ENCODE measurements around the gene CLIC5. TPM values are rescaled to one million over a fixed set of nuclear protein-coding genes. Genes with fewer than 3 reads are reported as not detected.

The CLIC5 gene
- total and polyA plus RNA-seq, 2 donors (not counting 1 experiment from before 2014, with no cell fraction given), result 0.96 to 0.97 TPM

GRCh38 chr6:45923831-45924391, 91.7 kb downstream of the CLIC5 start:
- Histone ChIP-seq H3K4me1 (ENCODE audit: control insufficient read depth in 2 of 2, insufficient read depth in 2 of 2, low read length in 2 of 2) (no peaks in the 10 kb centered on the region), H4K20me1 (ENCODE audit: control insufficient read depth, insufficient read depth, low read length, poor library complexity, severe bottlenecking) (no peaks in the 10 kb centered on the region), H3K9ac (ENCODE audit: low read length) (no peak overlapping the region), H3K9me3 (ENCODE audit: control extremely low read depth in 1 of 3, control insufficient read depth in 2 of 3, insufficient read depth in 1 of 3, low read length in 2 of 3) (no peaks in the 10 kb centered on the region), H3K79me2 (ENCODE audit: control insufficient read depth, insufficient read depth, low read length) (no peaks in the 10 kb centered on the region), H3K36me3 (replicated peaks in 1 of 2; ENCODE audit: control extremely low read depth in 1 of 2, control insufficient read depth in 1 of 2, extremely low read depth in 1 of 2, insufficient read depth in 2 of 2, low read length in 1 of 2) (no peaks in the 10 kb centered on the region), H3K4me3 (ENCODE audit: control extremely low read depth in 1 of 5, extremely low read depth in 1 of 5, insufficient read depth in 1 of 5, low read depth in 2 of 5, low read length in 4 of 5) (no peak overlapping the region), H3K27ac (ENCODE audit: low read length in 2 of 2) (no peak overlapping the region), H2AFZ (ENCODE audit: insufficient read depth, low read depth, low read length, poor library complexity, severe bottlenecking) (no peak overlapping the region), H3K27me3 (replicated peaks in 1 of 4; ENCODE audit: control extremely low read depth in 1 of 4, control insufficient read depth in 3 of 4, insufficient read depth in 4 of 4, low read length in 3 of 4) (no peaks in the 10 kb centered on the region), H3K4me2 (replicated peaks; ENCODE audit: low read depth, low read length, poor library complexity, severe bottlenecking) (no peak overlapping the region)
- peaks cover 3% of the 10 kb centered on the region for H3K4me1 Mint-ChIP-seq
- peaks cover 9% of the 10 kb centered on the region for H3K27me3 Mint-ChIP-seq
- intact Hi-C loops (cut with micrococcal nuclease), result loop anchor here (5.0 kb wide), 2 partner anchors 212 to 837 kb away; no protein-coding TSS in a partner anchor
- no peak for TF ChIP-seq EZH2 (IDR thresholded peaks at IDR 0.05; ENCODE audit: borderline replicate concordance, insufficient read depth, low read depth, low read length, poor library complexity, severe bottlenecking)
- TF ChIP-seq, protein P1, sequence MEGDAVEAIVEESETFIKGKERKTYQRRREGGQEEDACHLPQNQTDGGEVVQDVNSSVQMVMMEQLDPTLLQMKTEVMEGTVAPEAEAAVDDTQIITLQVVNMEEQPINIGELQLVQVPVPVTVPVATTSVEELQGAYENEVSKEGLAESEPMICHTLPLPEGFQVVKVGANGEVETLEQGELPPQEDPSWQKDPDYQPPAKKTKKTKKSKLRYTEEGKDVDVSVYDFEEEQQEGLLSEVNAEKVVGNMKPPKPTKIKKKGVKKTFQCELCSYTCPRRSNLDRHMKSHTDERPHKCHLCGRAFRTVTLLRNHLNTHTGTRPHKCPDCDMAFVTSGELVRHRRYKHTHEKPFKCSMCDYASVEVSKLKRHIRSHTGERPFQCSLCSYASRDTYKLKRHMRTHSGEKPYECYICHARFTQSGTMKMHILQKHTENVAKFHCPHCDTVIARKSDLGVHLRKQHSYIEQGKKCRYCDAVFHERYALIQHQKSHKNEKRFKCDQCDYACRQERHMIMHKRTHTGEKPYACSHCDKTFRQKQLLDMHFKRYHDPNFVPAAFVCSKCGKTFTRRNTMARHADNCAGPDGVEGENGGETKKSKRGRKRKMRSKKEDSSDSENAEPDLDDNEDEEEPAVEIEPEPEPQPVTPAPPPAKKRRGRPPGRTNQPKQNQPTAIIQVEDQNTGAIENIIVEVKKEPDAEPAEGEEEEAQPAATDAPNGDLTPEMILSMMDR (IDR thresholded peaks at IDR 0.05), result no peak
- DNase-seq, result no peak
- no peak overlapping the region for H3K4me3 Mint-ChIP-seq
- no peaks in the 10 kb centered on the region for H3K9me3 Mint-ChIP-seq (ENCODE audit: insufficient read depth)
- no peak for ATAC-seq (ENCODE audit: low read depth)
- CTCF ChIA-PET, result interaction anchor here (0.6 to 12.4 kb wide), 10 partner anchors 8 to 1454 kb away, joined by 3 to 334 read pairs (median 8); no protein-coding TSS in a partner anchor
- POLR2A ChIA-PET, result no interaction called here
- no peak overlapping the region for H3K27ac Mint-ChIP-seq
- 83% methylated on average over 2 of the region's 5 CpGs for WGBS (ENCODE audit: insufficient coverage)

GRCh38 chr6:45922728-45923351, 92.8 kb downstream of the CLIC5 start:
- H3K27me3 Mint-ChIP-seq, result peaks cover 9% of the 10 kb centered on the region
- Histone ChIP-seq H3K79me2 (ENCODE audit: control insufficient read depth, insufficient read depth, low read length) (no peaks in the 10 kb centered on the region), H3K27me3 (replicated peaks in 1 of 4; ENCODE audit: control extremely low read depth in 1 of 4, control insufficient read depth in 3 of 4, insufficient read depth in 4 of 4, low read length in 3 of 4) (no peaks in the 10 kb centered on the region), H4K20me1 (ENCODE audit: control insufficient read depth, insufficient read depth, low read length, poor library complexity, severe bottlenecking) (no peaks in the 10 kb centered on the region), H3K9me3 (ENCODE audit: control extremely low read depth in 1 of 3, control insufficient read depth in 2 of 3, insufficient read depth in 1 of 3, low read length in 2 of 3) (no peaks in the 10 kb centered on the region), H3K4me2 (replicated peaks; ENCODE audit: low read depth, low read length, poor library complexity, severe bottlenecking) (no peak overlapping the region), H3K9ac (ENCODE audit: low read length) (no peak overlapping the region), H3K27ac (ENCODE audit: low read length in 2 of 2) (no peak overlapping the region), H2AFZ (ENCODE audit: insufficient read depth, low read depth, low read length, poor library complexity, severe bottlenecking) (peak overlapping the region; percentile 57), H3K36me3 (replicated peaks in 1 of 2; ENCODE audit: control extremely low read depth in 1 of 2, control insufficient read depth in 1 of 2, extremely low read depth in 1 of 2, insufficient read depth in 2 of 2, low read length in 1 of 2) (no peaks in the 10 kb centered on the region), H3K4me1 (ENCODE audit: control insufficient read depth in 2 of 2, insufficient read depth in 2 of 2, low read length in 2 of 2) (no peaks in the 10 kb centered on the region), H3K4me3 (ENCODE audit: control extremely low read depth in 1 of 5, extremely low read depth in 1 of 5, insufficient read depth in 1 of 5, low read depth in 2 of 5, low read length in 4 of 5) (no peak overlapping the region)
- DNase-seq (peak; percentile 67), ATAC-seq (ENCODE audit: low read depth) (peak; percentile 70)
- H3K4me1 Mint-ChIP-seq, result peaks cover 3% of the 10 kb centered on the region
- CTCF ChIA-PET, result interaction anchor here (0.5 to 12.4 kb wide), 32 partner anchors 8 to 1686 kb away, joined by 3 to 334 read pairs (median 5); partner anchors contain the start of gene SUPT3H
- H3K4me3 Mint-ChIP-seq, result no peak overlapping the region
- POLR2A ChIA-PET, result no interaction called here
- intact Hi-C loops (cut with micrococcal nuclease), result loop anchor here (5.0 kb wide), 2 partner anchors 211 to 836 kb away; no protein-coding TSS in a partner anchor
- TF ChIP-seq, protein P1 (IDR thresholded peaks at IDR 0.05), result peak; percentile 78
- no peak for TF ChIP-seq EZH2 (IDR thresholded peaks at IDR 0.05; ENCODE audit: borderline replicate concordance, insufficient read depth, low read depth, low read length, poor library complexity, severe bottlenecking)
- WGBS (ENCODE audit: insufficient coverage), result 22% methylated on average over 5 of the region's 11 CpGs
- no peaks in the 10 kb centered on the region for H3K9me3 Mint-ChIP-seq (ENCODE audit: insufficient read depth)
- no peak overlapping the region for H3K27ac Mint-ChIP-seq

Data from B cell (primary cell).